Measurements from ENCODE around the gene CIT. TPM values are rescaled to one million over a fixed set of nuclear protein-coding genes. Genes with fewer than 3 reads are reported as not detected.
"Not testable (repeated sequence)": the region's sequence is repeated elsewhere in the genome, so short reads cannot be mapped to it uniquely, and the experiment has no call there.

CIT gene
- polyA plus RNA-seq, 1 experiment = 14.5 TPM

DNA sequence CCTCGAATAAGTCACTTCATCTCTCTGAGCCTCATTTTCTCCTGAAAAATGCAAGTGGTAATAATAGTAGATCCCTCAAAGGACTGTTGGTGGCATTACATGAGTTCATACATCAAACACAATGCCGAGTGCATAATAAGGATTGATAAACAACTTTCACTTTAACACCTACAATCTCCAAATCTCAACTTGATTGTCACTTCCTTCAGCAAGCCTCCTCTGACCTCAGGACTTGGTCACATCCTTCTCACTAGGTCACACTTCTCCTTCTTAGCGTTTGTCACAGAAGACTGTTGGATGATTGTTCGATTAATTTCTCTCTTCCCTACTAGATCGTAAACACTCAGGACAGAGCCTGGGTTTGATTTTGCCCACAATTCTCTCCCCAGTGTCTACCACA is 217.0 kb downstream of the CIT start:
- ChIA-PET POLR2A (no interaction called here), CTCF (interaction anchor here (0.7 to 2.5 kb wide), 3 partner anchors 8 to 71 kb away, joined by 3 to 20 read pairs (median 3); partner anchors contain the start of gene PRKAB1)
- H3K4me3 ChIP-seq (ENCODE audit: low read depth, low read length) = no peak overlapping the region
- no peaks in the 10 kb centered on the region for H3K27me3 ChIP-seq (ENCODE audit: control insufficient read depth, insufficient read depth, low read length)
- H3K36me3 ChIP-seq (ENCODE audit: control insufficient read depth, insufficient read depth, low read length) = no peaks in the 10 kb centered on the region
- no peak for TF ChIP-seq CTCF (IDR thresholded peaks at IDR 0.05; ENCODE audit: insufficient read depth, low read depth, low read length)
- DNase-seq (ENCODE audit: low read depth) = no peak

DNA sequence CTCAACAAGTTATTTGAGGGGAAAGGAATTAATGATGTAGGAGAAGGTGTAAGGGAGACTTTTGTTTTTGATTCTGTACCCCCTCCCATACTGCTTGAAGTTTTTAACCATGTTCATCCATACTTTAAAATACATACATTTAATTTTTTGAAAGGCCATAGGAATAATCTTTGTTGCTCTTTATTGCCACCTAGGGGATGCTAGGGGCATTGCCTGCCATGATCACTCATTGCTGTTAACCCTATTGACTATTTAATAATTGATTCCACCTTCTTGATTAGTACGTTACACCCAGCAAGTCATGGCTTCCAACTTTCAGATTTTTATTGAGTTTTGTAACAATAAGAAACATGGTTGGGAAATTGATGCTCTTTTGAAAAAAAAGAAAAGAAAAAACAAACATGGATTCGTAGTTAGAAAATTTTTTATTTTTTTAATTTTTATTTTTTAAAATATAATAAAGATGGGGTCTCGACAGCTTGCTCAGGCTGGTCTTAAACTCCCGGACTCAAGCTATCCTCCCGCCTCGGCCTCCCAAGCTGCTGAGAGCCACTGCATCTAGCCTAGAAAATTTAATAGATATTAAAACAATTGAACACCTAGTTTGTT is 217.7 kb downstream of the CIT start:
- Histone ChIP-seq H3K36me3 (ENCODE audit: control insufficient read depth, insufficient read depth, low read length) (no peaks in the 10 kb centered on the region), H3K27me3 (ENCODE audit: control insufficient read depth, insufficient read depth, low read length) (no peaks in the 10 kb centered on the region), H3K4me3 (ENCODE audit: low read depth, low read length) (no peak overlapping the region)
- ChIA-PET POLR2A (no interaction called here), CTCF (interaction anchor here (0.7 to 2.5 kb wide), 11 partner anchors 9 to 263 kb away, joined by 3 to 20 read pairs (median 5); partner anchors contain the start of gene PRKAB1)
- TF ChIP-seq CTCF (IDR thresholded peaks at IDR 0.05; ENCODE audit: insufficient read depth, low read depth, low read length) = peak; percentile 92
- DNase-seq (ENCODE audit: low read depth) = no peak

GRCh38 chr12:119658166-119658565 is 219.0 kb downstream of the CIT start:
- CTCF ChIA-PET = interaction anchor here (0.7 to 2.5 kb wide), 13 partner anchors 9 to 281 kb away, joined by 3 to 20 read pairs (median 5); partner anchors contain the start of gene PRKAB1
- DNase-seq (ENCODE audit: low read depth); POLR2A ChIA-PET: not testable (repeated sequence)

DNA sequence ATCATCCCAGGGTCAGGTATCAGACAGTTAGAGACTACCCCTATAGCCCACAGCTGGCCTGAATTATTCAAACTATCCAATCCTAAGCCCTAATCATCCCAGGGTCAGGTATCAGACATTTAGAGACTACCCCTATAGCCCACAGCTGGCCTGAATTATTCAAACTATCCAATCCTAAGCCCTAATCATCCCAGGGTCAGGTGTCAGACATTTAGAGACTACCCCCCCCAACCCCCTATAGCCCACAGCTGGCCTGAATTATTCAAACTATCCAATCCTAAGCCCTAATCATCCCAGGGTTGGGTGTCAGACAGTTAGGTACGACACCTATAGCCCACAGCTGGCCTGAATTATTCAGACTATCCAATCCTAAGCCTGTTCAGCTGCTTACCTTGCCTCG is 220.1 kb downstream of the CIT start:
- POLR2A ChIA-PET; DNase-seq (ENCODE audit: low read depth); H3K27me3 ChIP-seq (ENCODE audit: control insufficient read depth, insufficient read depth, low read length); CTCF ChIA-PET; H3K36me3 ChIP-seq (ENCODE audit: control insufficient read depth, insufficient read depth, low read length); H3K4me3 ChIP-seq (ENCODE audit: low read depth, low read length): not testable (repeated sequence)

More at GRCh38 chr12:119658166-119658565, 219.0 kb downstream of the CIT start:
- H3K36me3 ChIP-seq (ENCODE audit: control insufficient read depth, insufficient read depth, low read length); H3K27me3 ChIP-seq (ENCODE audit: control insufficient read depth, insufficient read depth, low read length); H3K4me3 ChIP-seq (ENCODE audit: low read depth, low read length): not testable (repeated sequence)
- 0 out of 2 replicates have a peak, but pooled peaks have one; percentile 11 for TF ChIP-seq CTCF (IDR thresholded peaks at IDR 0.05; ENCODE audit: insufficient read depth, low read depth, low read length)

GRCh38 chr12:119652665-119653064 is 224.5 kb downstream of the CIT start:
- Histone ChIP-seq H3K36me3 (ENCODE audit: control insufficient read depth, insufficient read depth, low read length) (no peaks in the 10 kb centered on the region), H3K27me3 (ENCODE audit: control insufficient read depth, insufficient read depth, low read length) (no peaks in the 10 kb centered on the region), H3K4me3 (ENCODE audit: low read depth, low read length) (no peak overlapping the region)
- DNase-seq (ENCODE audit: low read depth) = no peak
- POLR2A ChIA-PET = no interaction called here
- CTCF ChIA-PET = no interaction called here
- TF ChIP-seq CTCF (IDR thresholded peaks at IDR 0.05; ENCODE audit: insufficient read depth, low read depth, low read length) = no peak

All from BJ (cell line).